ENCODE data around the gene ZNF740. TPM values are rescaled to one million over a fixed set of nuclear protein-coding genes. Genes with fewer than 3 reads are reported as not detected.

ZNF740 gene
- polyA plus RNA-seq, 1 donor from 2014 or later, result 24.3 TPM

DNA sequence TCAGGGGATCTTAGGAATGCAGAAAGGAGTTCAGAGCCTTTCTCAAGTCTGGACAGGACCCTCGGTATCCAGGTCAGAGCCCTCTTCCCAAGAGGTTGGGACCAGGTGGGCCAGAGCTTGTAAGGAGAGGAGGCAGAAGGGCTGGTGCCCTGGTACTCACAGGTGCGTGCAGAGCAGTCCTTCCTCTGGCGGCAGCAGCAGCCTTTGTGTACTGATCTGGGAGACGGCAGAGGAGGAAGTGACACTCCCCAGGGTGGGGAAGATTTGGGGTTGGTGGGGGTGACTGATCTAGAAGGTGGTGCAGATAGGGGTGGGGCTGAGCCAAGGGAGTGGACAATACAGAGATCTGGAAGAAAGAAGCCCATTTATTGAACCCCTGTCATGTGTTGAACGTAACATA, 26.5 kb downstream of the ZNF740 start, which contains the start of gene ITGB7 (continued):
- TF ChIP-seq MXI1 (conservative IDR thresholded peaks at IDR 0.05; ENCODE audit: poor library complexity, severe bottlenecking), result no peak

DNA sequence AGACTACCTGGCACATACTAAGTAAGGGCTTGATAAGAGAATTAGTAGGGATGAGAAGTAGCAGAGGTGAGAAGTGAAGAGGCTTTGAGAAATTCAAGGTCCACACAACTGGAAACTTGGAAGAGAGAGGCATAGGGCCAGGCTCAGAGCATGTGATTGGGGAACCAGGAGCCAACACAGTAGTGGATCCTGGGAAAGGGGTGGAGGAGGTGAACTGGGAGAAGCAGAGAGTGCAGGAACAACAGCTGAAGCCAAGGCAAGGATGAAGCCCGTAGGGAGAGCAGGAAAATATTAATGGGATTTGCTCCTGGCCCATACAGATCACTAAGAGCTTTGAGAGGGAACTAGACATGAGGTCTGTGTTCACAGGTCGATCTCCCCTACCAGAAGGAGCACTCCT, 27.9 kb downstream of the ZNF740 start:
- no peaks in the 10 kb centered on the region for H3K27me3 ChIP-seq (ENCODE audit: insufficient read depth, low read depth, low read length)
- no peak overlapping the region for H3K9ac ChIP-seq (ENCODE audit: low read length)
- H3K4me2 ChIP-seq (ENCODE audit: low read length), result no peak overlapping the region
- H2AFZ ChIP-seq (ENCODE audit: low read depth, low read length), result no peak overlapping the region
- no peaks in the 10 kb centered on the region for H3K79me2 ChIP-seq (replicated peaks; ENCODE audit: insufficient read depth, low read length)
- no peaks in the 10 kb centered on the region for H4K20me1 ChIP-seq (ENCODE audit: insufficient read depth)
- no peaks in the 10 kb centered on the region for H3F3A ChIP-seq (ENCODE audit: insufficient read depth, low read length, poor library complexity, severe bottlenecking)
- H3K36me3 ChIP-seq (ENCODE audit: insufficient read depth, low read length), result no peaks in the 10 kb centered on the region
- no peaks in the 10 kb centered on the region for H3K9me2 ChIP-seq (ENCODE audit: insufficient read depth, low read length)
- H3K9me3 ChIP-seq (ENCODE audit: low read length), result no peaks in the 10 kb centered on the region
- H3K27ac ChIP-seq (ENCODE audit: low read length), result no peak overlapping the region
- no peak overlapping the region for H3K4me3 ChIP-seq (ENCODE audit: low read length)
- TF ChIP-seq, protein P1, sequence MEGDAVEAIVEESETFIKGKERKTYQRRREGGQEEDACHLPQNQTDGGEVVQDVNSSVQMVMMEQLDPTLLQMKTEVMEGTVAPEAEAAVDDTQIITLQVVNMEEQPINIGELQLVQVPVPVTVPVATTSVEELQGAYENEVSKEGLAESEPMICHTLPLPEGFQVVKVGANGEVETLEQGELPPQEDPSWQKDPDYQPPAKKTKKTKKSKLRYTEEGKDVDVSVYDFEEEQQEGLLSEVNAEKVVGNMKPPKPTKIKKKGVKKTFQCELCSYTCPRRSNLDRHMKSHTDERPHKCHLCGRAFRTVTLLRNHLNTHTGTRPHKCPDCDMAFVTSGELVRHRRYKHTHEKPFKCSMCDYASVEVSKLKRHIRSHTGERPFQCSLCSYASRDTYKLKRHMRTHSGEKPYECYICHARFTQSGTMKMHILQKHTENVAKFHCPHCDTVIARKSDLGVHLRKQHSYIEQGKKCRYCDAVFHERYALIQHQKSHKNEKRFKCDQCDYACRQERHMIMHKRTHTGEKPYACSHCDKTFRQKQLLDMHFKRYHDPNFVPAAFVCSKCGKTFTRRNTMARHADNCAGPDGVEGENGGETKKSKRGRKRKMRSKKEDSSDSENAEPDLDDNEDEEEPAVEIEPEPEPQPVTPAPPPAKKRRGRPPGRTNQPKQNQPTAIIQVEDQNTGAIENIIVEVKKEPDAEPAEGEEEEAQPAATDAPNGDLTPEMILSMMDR (IDR thresholded peaks at IDR 0.05; ENCODE audit: poor library complexity, severe bottlenecking), result no peak
- TF ChIP-seq POLR2AphosphoS5 (IDR thresholded peaks at IDR 0.05) (no peak), EZH2 (IDR thresholded peaks at IDR 0.05; ENCODE audit: borderline replicate concordance, insufficient read depth, low read length, poor library complexity, severe bottlenecking) (no peak), TAF1 (IDR thresholded peaks at IDR 0.05; ENCODE audit: low read depth) (no peak), SMC3 (conservative IDR thresholded peaks at IDR 0.05; ENCODE audit: poor library complexity) (no peak), RAD21 (conservative IDR thresholded peaks at IDR 0.05) (no peak), EP300 (conservative IDR thresholded peaks at IDR 0.05; ENCODE audit: poor library complexity, severe bottlenecking) (no peak)
- TF ChIP-seq, protein P2, sequence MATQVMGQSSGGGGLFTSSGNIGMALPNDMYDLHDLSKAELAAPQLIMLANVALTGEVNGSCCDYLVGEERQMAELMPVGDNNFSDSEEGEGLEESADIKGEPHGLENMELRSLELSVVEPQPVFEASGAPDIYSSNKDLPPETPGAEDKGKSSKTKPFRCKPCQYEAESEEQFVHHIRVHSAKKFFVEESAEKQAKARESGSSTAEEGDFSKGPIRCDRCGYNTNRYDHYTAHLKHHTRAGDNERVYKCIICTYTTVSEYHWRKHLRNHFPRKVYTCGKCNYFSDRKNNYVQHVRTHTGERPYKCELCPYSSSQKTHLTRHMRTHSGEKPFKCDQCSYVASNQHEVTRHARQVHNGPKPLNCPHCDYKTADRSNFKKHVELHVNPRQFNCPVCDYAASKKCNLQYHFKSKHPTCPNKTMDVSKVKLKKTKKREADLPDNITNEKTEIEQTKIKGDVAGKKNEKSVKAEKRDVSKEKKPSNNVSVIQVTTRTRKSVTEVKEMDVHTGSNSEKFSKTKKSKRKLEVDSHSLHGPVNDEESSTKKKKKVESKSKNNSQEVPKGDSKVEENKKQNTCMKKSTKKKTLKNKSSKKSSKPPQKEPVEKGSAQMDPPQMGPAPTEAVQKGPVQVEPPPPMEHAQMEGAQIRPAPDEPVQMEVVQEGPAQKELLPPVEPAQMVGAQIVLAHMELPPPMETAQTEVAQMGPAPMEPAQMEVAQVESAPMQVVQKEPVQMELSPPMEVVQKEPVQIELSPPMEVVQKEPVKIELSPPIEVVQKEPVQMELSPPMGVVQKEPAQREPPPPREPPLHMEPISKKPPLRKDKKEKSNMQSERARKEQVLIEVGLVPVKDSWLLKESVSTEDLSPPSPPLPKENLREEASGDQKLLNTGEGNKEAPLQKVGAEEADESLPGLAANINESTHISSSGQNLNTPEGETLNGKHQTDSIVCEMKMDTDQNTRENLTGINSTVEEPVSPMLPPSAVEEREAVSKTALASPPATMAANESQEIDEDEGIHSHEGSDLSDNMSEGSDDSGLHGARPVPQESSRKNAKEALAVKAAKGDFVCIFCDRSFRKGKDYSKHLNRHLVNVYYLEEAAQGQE (IDR thresholded peaks at IDR 0.05; ENCODE audit: borderline replicate concordance), result no peak

DNA sequence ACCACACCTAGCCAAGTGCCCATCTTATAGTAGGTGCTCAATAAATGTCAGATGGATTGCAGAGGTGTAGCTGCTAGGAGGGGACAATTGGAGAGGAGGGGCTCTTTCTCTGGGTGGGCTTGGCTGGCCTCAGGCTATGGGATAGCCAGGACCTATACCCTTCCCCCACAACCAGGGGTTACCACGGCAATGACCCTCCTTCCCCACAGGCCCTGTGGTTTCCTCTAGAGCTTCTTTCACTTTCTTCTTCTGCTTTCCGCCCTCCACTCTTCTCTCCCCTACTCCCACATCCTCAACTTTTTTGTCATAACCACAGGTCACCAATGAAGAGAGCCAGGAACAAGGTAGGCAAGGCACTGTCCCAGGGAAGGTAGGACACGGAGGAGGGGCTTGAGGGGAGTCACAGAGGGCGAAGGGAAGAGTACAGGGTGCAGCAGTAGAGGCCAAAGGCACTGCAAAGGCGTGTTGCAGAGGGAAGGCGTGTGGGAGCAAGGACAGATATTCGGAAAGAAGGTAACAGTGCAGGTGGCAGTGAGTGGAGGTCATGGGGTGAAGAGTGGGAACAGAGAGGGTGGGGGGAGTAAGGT, 28.4 kb downstream of the ZNF740 start:
- Histone ChIP-seq H4K20me1 (ENCODE audit: insufficient read depth) (no peaks in the 10 kb centered on the region), H2AFZ (ENCODE audit: low read depth, low read length) (no peak overlapping the region), H3K27me3 (ENCODE audit: insufficient read depth, low read depth, low read length) (no peaks in the 10 kb centered on the region), H3K9ac (ENCODE audit: low read length) (no peak overlapping the region), H3F3A (ENCODE audit: insufficient read depth, low read length, poor library complexity, severe bottlenecking) (no peaks in the 10 kb centered on the region), H3K79me2 (replicated peaks; ENCODE audit: insufficient read depth, low read length) (no peaks in the 10 kb centered on the region), H3K4me3 (ENCODE audit: low read length) (no peak overlapping the region), H3K9me2 (ENCODE audit: insufficient read depth, low read length) (no peaks in the 10 kb centered on the region), H3K4me2 (ENCODE audit: low read length) (no peak overlapping the region), H3K9me3 (ENCODE audit: low read length) (no peaks in the 10 kb centered on the region), H3K27ac (ENCODE audit: low read length) (no peak overlapping the region), H3K36me3 (ENCODE audit: insufficient read depth, low read length) (no peaks in the 10 kb centered on the region)
- TF ChIP-seq, protein P2 (IDR thresholded peaks at IDR 0.05; ENCODE audit: borderline replicate concordance), result no peak
- no peak for TF ChIP-seq MXI1 (conservative IDR thresholded peaks at IDR 0.05; ENCODE audit: poor library complexity, severe bottlenecking)
- TF ChIP-seq POLR2AphosphoS5 (IDR thresholded peaks at IDR 0.05), result no peak
- TF ChIP-seq EZH2 (IDR thresholded peaks at IDR 0.05; ENCODE audit: borderline replicate concordance, insufficient read depth, low read length, poor library complexity, severe bottlenecking), result no peak
- TF ChIP-seq EP300 (conservative IDR thresholded peaks at IDR 0.05; ENCODE audit: poor library complexity, severe bottlenecking), result no peak
- TF ChIP-seq SMC3 (conservative IDR thresholded peaks at IDR 0.05; ENCODE audit: poor library complexity), result no peak
- TF ChIP-seq, protein P1 (IDR thresholded peaks at IDR 0.05; ENCODE audit: poor library complexity, severe bottlenecking), result no peak
- no peak for TF ChIP-seq TAF1 (IDR thresholded peaks at IDR 0.05; ENCODE audit: low read depth)
- TF ChIP-seq RAD21 (conservative IDR thresholded peaks at IDR 0.05), result no peak

Measured in neural cell (in vitro differentiated cells).